CD14-positive monocyte (primary cell): ENCODE measurements around the gene SPC24. TPM values are rescaled to one million over a fixed set of nuclear protein-coding genes. Genes with fewer than 3 reads are reported as not detected.
"Not testable (repeated sequence)": the region's sequence is repeated elsewhere in the genome, so short reads cannot be mapped to it uniquely, and the experiment has no call there.

Source experiments
- DNase-seq, 3 donors: peaks; one replicate each; pipeline ENCODE4 v3.0.0-alpha.2; 2011 to 2022
- H2AFZ ChIP-seq: 2 replicates; pipeline ENCODE4 v1.6.0; 2012; ENCODE audit warnings: mild to moderate bottlenecking, low read depth, low read length, inconsistent platforms; ENCODE audit not compliant: insufficient read depth, poor library complexity, severe bottlenecking
- H3K27ac ChIP-seq, 2 donors: 1 replicate in 1 of 2; 2 replicates in 1 of 2; pipeline ENCODE4 v1.5.1; 2012 to 2013; ENCODE audit warnings: low read length in 2 of 2, control low read depth in 1 of 2, inconsistent platforms in 1 of 2, low read depth in 1 of 2, mild to moderate bottlenecking in 1 of 2
- H3K27me3 ChIP-seq, 2 donors: one replicate each; pipeline versions ENCODE4 v1.6.0 to v1.6.1; 2011 to 2013; ENCODE audit warnings: low read length in 2 of 2; ENCODE audit not compliant: control insufficient read depth in 2 of 2, insufficient read depth in 2 of 2
- H3K36me3 ChIP-seq, 2 donors: replicated peaks in 1 of 2; 1 replicate in 1 of 2; 2 replicates in 1 of 2; pipeline versions ENCODE4 v1.5.1 to v1.6.1; 2012 to 2013; ENCODE audit warnings: low read length in 2 of 2, control low read depth in 1 of 2, inconsistent platforms in 1 of 2, mild to moderate bottlenecking in 1 of 2; ENCODE audit not compliant: insufficient read depth in 2 of 2, control insufficient read depth in 1 of 2
- H3K4me1 ChIP-seq, 2 donors: 1 replicate in 1 of 2; 2 replicates in 1 of 2; pipeline versions ENCODE4 v1.5.1 to v1.6.1; 2012 to 2013; ENCODE audit warnings: low read length in 2 of 2, control low read depth in 1 of 2, inconsistent platforms in 1 of 2, mild to moderate bottlenecking in 1 of 2, moderate library complexity in 1 of 2; ENCODE audit not compliant: insufficient read depth in 2 of 2, control insufficient read depth in 1 of 2
- H3K4me2 ChIP-seq: replicated peaks from 2 replicates; pipeline ENCODE3; 2012; ENCODE audit warnings: low read length, moderate library complexity, mild to moderate bottlenecking; ENCODE audit not compliant: poor library complexity, severe bottlenecking; ENCODE audit errors: extremely low read depth
- H3K4me3 ChIP-seq, 3 experiments: fragments of 200-600 bp in 1 of 3; sonication (generic) in 1 of 3; replicated peaks in 1 of 3; 1 replicate in 2 of 3; 2 replicates in 1 of 3; pipeline ENCODE4 v1.5.1; 2011 to 2013; ENCODE audit warnings: low read length in 3 of 3, mild to moderate bottlenecking in 3 of 3, control low read depth in 2 of 3, low read depth in 2 of 3, inconsistent platforms in 1 of 3, moderate library complexity in 1 of 3
- H3K79me2 ChIP-seq: 2 replicates; pipeline ENCODE4 v1.6.0; 2012; ENCODE audit warnings: mild to moderate bottlenecking, control low read depth, inconsistent platforms, low read length, moderate library complexity; ENCODE audit not compliant: insufficient read depth
- H3K9ac ChIP-seq: 2 replicates; pipeline ENCODE4 v1.6.0; 2017; ENCODE audit warnings: low read length, mild to moderate bottlenecking; ENCODE audit not compliant: insufficient read depth, poor library complexity, severe bottlenecking
- H3K9me3 ChIP-seq, 2 donors: replicated peaks in 1 of 2; 1 replicate in 1 of 2; 2 replicates in 1 of 2; pipeline versions ENCODE4 v1.5.1 to v1.6.1; 2012 to 2013; ENCODE audit warnings: low read length in 2 of 2, control low read depth in 1 of 2; ENCODE audit not compliant: control insufficient read depth in 1 of 2, insufficient read depth in 1 of 2
- H4K20me1 ChIP-seq: 2 replicates; pipeline ENCODE4 v1.6.0; 2012; ENCODE audit warnings: mild to moderate bottlenecking, low read length, control low read depth, moderate library complexity; ENCODE audit not compliant: insufficient read depth
- H3K27ac Mint-ChIP-seq, 7 donors: one replicate each; pipeline ENCODE4 v1.8.0; 2020; ENCODE audit warnings: mild to moderate bottlenecking in 7 of 7, mixed read lengths in 7 of 7, moderate library complexity in 6 of 7, inconsistent platforms in 2 of 7
- H3K27me3 Mint-ChIP-seq, 3 donors: one replicate each; pipeline ENCODE4 v1.8.0; 2021 to 2022; ENCODE audit warnings: low read depth in 3 of 3, mild to moderate bottlenecking in 3 of 3, mixed read lengths in 3 of 3, moderate library complexity in 3 of 3, inconsistent platforms in 1 of 3
- H3K36me3 Mint-ChIP-seq, 2 donors: one replicate each; pipeline ENCODE4 v1.8.0; 2020; ENCODE audit warnings: mixed read lengths in 2 of 2, inconsistent platforms in 1 of 2, mild to moderate bottlenecking in 1 of 2
- H3K4me1 Mint-ChIP-seq: one replicate; pipeline ENCODE4 v1.8.0; 2020; ENCODE audit warnings: mild to moderate bottlenecking, mixed read lengths
- H3K4me3 Mint-ChIP-seq, 2 donors: one replicate each; pipeline ENCODE4 v1.8.0; 2020; ENCODE audit warnings: mild to moderate bottlenecking in 2 of 2, mixed read lengths in 2 of 2, moderate library complexity in 1 of 2
- H3K9me3 Mint-ChIP-seq, 7 donors: one replicate each; pipeline ENCODE4 v1.8.0; 2020 to 2022; ENCODE audit warnings: mixed read lengths in 7 of 7, mild to moderate bottlenecking in 6 of 7, moderate library complexity in 6 of 7, inconsistent platforms in 2 of 7
- WGBS: methylation state at CpG from one replicate; pipeline ENCODE4 v1.1.5; 2013; ENCODE audit warnings: missing lambda C conversion rate; ENCODE audit not compliant: insufficient coverage; 5-methylcytosine and 5-hydroxymethylcytosine counted together
- intact Hi-C, 2 donors: fragments of 100-400 bp; cut with micrococcal nuclease; formaldehyde crosslinking; loops; one replicate each; pipeline versions ENCODE4 v1.15.0 to v1.15.1; 2023
- polyA plus RNA-seq, 3 donors: library from polyadenylated mRNA; depleted of rRNA in 1 of 3; unstranded in 2 of 3; stranded (reverse) in 1 of 3; fragments of 300-500 nt in 2 of 3; fragments of >200 nt in 1 of 3; fragmentation: Illumina TruSeq in 2 of 3; gene quantifications; 1 replicate in 2 of 3; 2 replicates in 1 of 3; pipeline ENCODE4 v1.2.3, GENCODE V29; 2012 to 2021
- TF ChIP-seq, protein P1 (sequence below): fragments of 200-600 bp; IDR thresholded peaks from one replicate; pipeline ENCODE4 v1.8.0; 2022; ENCODE audit warnings: antibody characterized with exemption, mild to moderate bottlenecking

The SPC24 gene
- polyA plus RNA-seq, 3 donors, result 0.27 TPM; not detected in 2

DNA sequence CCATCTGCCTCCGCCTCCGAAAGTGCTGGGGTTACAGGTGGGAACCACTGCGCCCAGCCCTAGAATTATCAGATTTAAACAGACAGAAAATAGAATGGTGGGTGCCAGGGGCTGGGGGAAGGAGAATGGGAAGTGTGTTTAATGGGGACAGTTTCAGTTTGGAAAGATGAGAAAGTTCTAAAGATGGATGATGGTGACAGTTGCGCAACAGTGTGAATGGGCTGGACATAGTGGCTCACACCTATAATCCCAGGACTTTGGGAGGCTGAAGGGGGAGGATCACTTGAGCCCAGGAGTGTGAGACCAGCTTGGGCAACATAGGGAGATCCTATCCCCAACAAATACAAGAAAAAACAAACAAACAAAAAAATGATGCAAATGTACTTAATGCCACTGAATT lies 25.9 kb upstream of the SPC24 start:
- H3K27ac ChIP-seq, result no peak overlapping the region
- WGBS, result no CpG with 5 or more reads among the region's 4 CpGs
- no peak overlapping the region for H2AFZ ChIP-seq
- H3K79me2 ChIP-seq, result no peaks in the 10 kb centered on the region
- H3K9me3 ChIP-seq, result no peaks in the 10 kb centered on the region
- TF ChIP-seq, protein P1, sequence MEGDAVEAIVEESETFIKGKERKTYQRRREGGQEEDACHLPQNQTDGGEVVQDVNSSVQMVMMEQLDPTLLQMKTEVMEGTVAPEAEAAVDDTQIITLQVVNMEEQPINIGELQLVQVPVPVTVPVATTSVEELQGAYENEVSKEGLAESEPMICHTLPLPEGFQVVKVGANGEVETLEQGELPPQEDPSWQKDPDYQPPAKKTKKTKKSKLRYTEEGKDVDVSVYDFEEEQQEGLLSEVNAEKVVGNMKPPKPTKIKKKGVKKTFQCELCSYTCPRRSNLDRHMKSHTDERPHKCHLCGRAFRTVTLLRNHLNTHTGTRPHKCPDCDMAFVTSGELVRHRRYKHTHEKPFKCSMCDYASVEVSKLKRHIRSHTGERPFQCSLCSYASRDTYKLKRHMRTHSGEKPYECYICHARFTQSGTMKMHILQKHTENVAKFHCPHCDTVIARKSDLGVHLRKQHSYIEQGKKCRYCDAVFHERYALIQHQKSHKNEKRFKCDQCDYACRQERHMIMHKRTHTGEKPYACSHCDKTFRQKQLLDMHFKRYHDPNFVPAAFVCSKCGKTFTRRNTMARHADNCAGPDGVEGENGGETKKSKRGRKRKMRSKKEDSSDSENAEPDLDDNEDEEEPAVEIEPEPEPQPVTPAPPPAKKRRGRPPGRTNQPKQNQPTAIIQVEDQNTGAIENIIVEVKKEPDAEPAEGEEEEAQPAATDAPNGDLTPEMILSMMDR, result no peak
- H3K4me2 ChIP-seq, result no peak overlapping the region
- no peaks in the 10 kb centered on the region for H3K4me1 ChIP-seq
- Mint-ChIP-seq H3K27ac (peak overlapping the region in 1 of 7 donors; percentile 32), H3K9me3 (peaks cover 0 to 4% (median 0%) of the 10 kb centered on the region in 7 donors), H3K27me3 (peaks cover 0 to 2% (median 2%) of the 10 kb centered on the region in 3 donors), H3K4me3 (no peak overlapping the region), H3K4me1 (peaks cover 11% of the 10 kb centered on the region), H3K36me3 (peaks cover 8 to 9% of the 10 kb centered on the region in 2 donors)
- no peak overlapping the region for H3K4me3 ChIP-seq
- no peak overlapping the region for H3K9ac ChIP-seq
- no peaks in the 10 kb centered on the region for H3K36me3 ChIP-seq
- no peaks in the 10 kb centered on the region for H4K20me1 ChIP-seq
- intact Hi-C loops, result no loop called here
- DNase-seq, result no peak
- H3K27me3 ChIP-seq, result no peaks in the 10 kb centered on the region

GRCh38 chr19:11180975-11181374 lies 25.4 kb upstream of the SPC24 start:
- H3K4me2 ChIP-seq, H3K36me3 ChIP-seq, H4K20me1 ChIP-seq, H3K4me1 ChIP-seq, DNase-seq, intact Hi-C loops, H3K9me3 Mint-ChIP-seq, H3K4me3 ChIP-seq, H3K79me2 ChIP-seq, H3K27me3 Mint-ChIP-seq, H3K27ac ChIP-seq, H2AFZ ChIP-seq, H3K9ac ChIP-seq, H3K27ac Mint-ChIP-seq, H3K4me3 Mint-ChIP-seq, H3K27me3 ChIP-seq, H3K9me3 ChIP-seq: not testable (repeated sequence)
- Mint-ChIP-seq H3K4me1 (peaks cover 11% of the 10 kb centered on the region), H3K36me3 (peaks cover 6 to 10% of the 10 kb centered on the region in 2 donors)
- WGBS, result no CpG with 5 or more reads among the region's 8 CpGs
